CD4-positive, alpha-beta T cell treated with Interleukin-12 subunit alpha and Interleukin-12 subunit beta, for 1 hour (primary cell): ENCODE measurements around the gene HBD.
"Not testable (repeated sequence)": the region's sequence is repeated elsewhere in the genome, so short reads cannot be mapped to it uniquely, and the experiment has no call there.

Source experiments
- DNase-seq: peaks from one replicate; pipeline ENCODE4 v3.0.0-alpha.2; 2020

The HBD gene

DNA sequence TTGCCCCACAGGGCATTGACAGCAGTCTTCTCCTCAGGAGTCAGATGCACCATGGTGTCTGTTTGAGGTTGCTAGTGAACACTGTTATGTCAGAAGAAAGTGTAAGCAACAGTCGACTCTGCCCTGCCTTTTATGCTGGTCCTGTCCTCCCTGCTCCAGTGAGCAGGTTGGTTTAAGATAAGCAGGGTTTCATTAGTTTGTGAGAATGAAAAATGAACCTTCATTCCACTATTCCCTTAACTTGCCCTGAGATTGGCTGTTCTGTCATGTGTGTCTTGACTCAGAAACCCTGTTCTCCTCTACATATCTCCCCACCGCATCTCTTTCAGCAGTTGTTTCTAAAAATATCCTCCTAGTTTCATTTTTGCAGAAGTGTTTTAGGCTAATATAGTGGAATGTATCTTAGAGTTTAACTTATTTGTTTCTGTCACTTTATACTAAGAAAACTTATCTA is at the start of gene HBD:
TSS of gene HBD (minus strand) at position 103 of the 454 bp plus-strand sequence. CDS start at position 53, 50 bp downstream.
- no peak for DNase-seq

DNA sequence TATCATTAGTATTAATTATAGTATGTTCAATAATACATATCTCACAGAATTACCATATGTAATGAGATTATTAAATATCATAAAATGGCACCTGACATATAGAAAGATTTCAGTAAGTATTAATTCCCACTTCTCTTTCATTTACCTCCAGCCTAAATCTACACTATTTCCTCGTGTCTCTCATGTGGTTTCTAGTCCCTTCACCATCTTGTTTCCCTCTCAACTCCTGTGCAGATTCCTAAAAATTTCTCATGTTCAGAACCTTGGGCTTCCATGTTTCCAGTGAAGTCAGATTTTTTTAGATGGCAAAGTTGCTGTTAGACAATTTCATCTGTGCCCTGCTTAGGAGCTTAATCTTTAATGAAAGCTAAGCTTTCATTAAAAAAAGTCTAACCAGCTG is 49.6 kb upstream of the HBD start:
- no peak for DNase-seq

DNA sequence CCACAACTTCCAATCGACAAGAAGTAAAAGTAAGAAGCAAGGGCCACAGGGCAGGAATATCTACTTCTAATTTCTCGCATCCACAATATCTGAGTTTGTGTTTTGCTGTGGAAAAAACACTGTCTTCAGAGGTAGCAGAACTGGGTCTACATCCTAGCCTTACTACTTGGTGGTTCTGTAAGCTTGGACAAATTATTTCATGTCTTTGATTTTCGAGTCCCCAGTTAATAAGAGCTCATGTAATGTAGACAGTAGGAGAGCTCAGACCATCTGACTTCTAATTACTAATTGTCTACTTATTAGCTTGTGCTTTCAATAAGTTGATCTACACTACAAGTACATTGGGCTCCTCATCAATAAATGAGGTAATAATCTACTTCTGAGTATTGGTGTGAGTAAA is 48.8 kb upstream of the HBD start:
- no peak for DNase-seq

DNA sequence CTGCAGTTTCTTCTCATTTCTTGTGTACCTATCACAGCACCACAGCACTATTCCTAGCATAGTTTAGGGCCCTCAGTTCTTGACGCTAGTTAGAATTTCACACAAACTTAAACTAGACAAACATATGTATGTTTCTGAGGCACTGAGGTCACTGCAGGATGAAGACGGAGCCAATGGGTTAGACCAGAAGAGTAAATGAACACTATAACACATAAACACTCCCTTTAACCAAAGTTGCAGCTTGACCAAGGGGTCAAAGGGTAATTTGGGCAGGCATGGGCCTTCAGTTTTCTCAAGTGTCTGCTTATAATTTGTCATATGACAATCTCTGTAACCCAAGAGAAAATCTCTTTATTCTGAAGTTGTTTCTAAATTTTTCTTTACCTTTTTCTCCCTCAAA is 48.3 kb upstream of the HBD start:
- DNase-seq = no peak

DNA sequence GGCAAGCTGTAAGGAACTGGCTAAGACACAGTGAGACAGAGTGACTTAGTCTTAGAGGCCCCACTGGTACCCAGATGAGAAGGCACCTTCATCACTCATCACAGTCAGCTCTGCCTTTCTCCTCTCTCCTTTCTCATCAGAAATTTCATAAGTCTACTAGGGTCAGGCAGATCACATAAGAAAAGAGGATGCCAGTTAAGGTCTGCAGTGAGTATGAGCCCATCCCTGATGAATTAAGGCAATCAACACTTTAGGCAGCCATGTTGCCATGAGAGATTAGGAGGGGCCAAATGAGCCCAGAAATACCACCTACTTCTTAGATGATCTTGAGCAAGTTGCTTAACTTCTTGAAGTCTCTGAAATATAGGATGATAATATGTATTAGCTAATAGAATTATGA is 47.3 kb upstream of the HBD start:
- no peak for DNase-seq

DNA sequence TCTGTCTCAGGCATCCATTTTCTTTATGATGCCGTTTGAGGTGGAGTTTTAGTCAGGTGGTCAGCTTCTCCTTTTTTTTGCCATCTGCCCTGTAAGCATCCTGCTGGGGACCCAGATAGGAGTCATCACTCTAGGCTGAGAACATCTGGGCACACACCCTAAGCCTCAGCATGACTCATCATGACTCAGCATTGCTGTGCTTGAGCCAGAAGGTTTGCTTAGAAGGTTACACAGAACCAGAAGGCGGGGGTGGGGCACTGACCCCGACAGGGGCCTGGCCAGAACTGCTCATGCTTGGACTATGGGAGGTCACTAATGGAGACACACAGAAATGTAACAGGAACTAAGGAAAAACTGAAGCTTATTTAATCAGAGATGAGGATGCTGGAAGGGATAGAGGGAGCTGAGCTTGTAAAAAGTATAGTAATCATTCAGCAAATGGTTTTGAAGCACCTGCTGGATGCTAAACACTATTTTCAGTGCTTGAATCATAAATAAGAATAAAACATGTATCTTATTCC is 46.4 kb upstream of the HBD start:
- peak; percentile 0 for DNase-seq

DNA sequence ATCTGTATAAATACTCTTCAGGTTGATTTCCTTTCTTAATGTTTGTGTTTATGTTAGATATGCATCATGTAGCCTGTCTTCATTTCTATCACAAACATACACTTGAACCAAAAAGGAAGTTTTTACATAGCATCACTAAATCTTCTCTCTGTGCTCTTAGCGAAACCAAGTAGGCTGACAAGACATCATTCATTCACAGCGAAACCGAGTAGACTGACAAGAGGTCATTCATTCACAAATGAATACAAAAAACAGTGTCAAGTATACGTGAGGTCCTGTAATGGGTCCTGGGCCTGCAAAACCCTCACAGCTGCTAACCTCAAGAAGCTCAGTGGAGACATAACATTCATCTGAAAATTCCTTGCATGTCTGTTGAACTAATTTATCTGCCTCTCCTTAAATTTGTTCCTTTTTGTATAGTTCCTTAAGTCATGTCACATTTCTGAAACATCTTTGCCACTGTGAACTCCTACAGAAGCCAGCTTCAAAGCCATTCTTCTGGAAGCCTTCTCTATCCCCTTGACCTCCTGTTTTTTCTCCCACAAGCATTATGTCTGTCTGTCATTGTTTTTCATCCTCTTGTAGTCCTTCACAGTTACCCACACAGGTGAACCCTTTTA is 45.3 kb upstream of the HBD start:
- no peak for DNase-seq

DNA sequence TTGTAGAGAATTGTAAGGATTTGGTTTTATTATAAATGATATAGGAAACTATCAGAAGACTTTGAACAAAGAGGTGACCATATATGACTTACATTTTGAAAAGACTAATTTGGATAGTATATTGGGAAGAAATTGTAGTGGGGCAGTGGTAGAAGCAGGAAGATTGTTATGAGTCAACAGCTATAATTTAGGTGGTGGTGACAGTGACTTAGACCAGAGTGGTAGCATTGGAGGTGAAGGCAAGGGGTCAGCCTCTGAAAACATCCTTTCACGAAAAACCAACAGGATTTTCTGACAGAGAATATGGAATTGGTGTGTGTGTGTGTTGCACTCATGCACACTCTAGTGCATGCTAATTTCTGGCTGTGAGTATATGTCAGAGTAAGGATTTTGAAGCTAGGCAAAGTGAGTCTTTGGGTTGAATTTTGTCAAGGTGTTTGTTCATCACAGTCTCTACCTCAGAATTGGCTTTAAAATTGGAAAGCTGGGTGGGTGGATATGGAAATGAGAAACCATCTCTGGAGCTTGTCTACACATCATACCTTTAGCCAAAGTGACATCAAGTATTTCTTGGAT is 43.6 kb upstream of the HBD start:
- no peak for DNase-seq

DNA sequence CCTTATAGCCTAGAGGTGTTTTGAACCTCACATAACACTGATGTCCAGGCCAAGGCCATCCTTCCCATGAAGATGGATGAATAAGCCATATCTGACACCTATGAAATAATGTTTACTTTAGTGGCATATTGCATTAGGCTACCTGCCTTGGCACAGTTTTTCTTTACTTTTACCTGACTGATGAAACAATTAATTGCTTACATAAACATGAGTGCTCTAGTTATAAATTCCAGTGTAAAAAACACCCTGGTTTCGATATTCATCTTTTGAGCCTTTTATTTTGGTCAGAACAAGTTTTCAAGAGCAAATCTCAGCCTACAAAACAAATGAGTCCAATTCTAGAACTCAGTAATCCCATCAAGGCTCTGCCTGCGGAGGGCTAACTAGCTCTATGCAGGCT is 42.4 kb upstream of the HBD start:
- DNase-seq = no peak

DNA sequence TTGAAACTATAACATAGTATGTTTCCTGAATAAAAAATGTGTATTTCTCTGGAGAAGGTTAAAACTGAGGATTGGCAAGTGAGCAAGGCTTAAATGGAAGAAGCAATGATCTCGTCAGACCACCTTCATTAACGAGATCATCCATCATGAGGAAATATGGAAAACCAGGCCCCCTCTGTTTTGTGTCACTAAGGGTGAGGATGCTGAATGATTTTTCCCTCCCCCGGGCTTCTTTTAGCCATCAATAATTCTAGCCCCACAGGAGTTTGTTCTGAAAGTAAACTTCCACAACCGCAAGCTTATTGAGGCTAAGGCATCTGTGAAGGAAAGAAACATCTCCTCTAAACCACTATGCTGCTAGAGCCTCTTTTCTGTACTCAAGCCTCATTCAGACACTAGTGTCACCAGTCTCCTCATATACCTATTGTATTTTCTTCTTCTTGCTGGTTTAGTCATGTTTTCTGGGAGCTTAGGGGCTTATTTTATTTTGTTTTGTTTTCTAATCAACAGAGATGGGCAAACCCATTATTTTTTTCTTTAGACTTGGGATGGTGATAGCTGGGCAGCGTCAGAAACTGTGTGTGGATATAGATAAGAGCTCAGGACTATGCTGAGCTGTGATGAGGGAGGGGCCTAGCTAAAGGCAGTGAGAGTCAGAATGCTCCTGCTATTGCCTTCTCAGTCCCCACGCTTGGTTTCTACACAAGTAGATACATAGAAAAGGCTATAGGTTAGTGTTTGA is 41.3 kb upstream of the HBD start:
- DNase-seq = no peak

DNA sequence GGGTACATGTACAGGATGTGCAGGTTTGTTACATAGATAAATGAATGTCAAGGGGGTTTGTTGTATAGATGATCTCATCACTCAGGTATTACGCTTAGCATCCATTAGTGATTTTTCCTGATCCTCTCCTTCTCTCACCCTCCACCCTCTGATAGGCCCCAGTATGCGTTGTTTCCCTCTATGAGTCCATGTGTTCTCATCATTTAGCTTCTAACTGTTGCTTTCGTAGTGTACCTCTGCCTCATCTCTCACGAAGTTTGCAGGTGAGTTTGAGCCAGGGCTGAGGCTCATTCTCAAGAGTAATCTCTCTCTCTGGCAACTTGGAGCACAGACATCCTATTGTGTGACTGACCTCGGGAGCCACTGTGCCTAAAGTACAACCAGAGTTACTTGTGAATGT is 40.1 kb upstream of the HBD start:
- DNase-seq = no peak

DNA sequence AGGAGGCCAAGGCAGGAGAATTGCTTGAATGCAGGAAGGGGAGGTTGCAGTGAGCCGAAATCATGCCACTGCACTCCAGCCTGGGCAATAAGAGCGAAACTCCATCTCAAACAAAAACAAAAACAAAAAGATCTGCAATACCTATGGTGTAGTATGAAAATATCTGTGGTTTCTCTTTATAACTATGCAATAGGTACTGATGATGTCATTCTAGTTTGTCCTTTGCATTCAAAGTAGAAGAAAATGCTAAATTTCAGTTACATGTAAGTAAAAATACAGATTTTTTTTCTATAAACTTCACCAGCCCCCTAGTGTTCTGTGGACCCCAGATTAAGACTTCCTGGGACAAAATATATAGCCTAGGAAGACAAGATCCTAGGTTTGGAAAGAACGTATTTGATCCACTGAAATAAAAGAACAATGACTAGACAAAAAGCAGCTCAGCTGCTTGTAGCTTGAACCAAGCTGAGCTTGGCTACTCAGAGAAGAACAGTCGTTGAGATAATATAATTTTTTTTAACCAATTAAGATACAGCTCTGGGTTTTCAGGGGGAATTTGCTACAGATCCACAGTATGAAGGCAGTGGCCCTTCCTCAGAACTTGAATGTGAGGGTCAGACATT is 38.2 kb upstream of the HBD start:
- no peak for DNase-seq

DNA sequence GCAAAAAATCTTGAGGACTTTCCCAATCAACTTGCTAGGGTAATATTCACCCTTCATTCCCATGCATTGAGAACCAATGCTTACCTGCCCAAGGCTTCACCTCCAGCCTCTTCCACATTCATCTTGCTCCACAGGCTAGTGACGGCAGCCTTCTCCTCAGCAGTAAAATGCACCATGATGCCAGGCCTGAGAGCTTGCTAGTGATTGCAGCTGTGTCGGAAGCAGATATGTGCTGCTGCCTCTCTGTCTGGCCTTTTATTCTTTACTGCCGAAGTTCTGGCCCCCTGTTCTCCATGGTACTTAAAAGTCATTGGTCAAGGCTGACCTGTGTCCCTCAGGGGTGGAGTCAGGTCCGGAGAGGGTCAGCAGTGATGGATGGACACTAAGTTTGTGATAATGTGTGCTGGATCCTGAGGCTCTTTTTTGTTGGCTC is 35.4 kb upstream of the HBD start, which contains the start of gene HBE1:
TSS of gene HBE1 (minus strand) at position 231 of the 433 bp plus-strand sequence. CDS start at position 176, 55 bp downstream.
- no peak for DNase-seq

DNA sequence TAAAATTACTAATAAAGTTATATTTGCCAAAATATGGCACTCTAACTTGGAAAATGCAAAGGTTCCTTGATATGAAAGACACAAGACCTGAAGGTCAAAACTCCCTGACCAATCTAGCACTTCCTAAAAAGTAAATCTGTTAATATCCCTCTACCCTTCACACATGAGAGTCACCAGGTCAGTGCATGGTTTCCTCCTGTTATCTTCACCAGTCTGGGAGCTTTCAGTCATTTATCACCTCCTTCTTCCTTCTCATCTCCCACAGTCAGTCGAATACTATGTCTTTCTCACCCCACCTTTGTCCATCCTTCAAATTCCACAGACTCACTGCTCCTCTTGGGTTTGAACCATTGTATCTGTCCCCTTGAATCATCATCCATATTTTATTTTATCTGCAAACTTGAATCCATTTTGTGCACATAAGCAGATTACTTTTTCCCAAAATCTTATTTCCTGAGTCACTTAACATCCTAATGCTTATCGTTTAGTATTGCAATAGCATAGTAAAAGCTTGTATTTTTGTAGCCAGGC is 32.8 kb upstream of the HBD start:
- no peak for DNase-seq

DNA sequence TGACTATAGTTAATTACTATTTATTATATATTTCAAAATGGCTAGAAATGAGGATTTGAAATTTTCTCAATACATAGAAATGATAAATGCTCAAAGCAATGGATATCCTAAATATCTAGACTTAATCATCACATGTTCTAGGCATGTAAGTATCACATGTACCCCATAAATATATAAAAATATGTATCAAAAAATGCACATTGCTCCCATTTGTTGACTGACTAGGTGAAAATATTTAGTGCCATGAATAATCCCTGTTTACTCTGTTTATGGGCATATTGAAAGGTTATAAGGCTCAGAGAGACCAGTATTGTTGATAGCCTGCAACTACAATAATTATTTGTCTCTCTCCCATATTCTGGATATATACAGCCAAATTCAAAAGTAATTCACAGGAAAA is 32.3 kb upstream of the HBD start:
- no peak for DNase-seq

DNA sequence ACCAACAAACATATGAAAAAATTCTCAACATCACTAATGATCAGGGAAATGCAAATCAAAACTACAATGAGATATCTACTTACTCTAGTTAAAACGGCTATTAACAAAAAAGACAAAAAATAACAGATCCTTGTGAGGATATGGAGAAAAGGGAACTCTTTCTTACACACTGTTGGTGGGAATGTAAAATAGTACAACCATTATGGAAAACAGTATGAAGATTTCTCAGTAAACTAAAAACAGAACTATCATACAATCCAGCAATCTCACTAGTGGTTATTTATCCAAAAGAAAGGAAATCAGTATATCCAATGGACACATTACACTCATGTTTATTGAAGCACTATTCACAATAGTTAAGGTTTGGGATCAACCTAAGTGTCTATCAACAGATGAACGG is 31.5 kb upstream of the HBD start:
- DNase-seq = no peak

DNA sequence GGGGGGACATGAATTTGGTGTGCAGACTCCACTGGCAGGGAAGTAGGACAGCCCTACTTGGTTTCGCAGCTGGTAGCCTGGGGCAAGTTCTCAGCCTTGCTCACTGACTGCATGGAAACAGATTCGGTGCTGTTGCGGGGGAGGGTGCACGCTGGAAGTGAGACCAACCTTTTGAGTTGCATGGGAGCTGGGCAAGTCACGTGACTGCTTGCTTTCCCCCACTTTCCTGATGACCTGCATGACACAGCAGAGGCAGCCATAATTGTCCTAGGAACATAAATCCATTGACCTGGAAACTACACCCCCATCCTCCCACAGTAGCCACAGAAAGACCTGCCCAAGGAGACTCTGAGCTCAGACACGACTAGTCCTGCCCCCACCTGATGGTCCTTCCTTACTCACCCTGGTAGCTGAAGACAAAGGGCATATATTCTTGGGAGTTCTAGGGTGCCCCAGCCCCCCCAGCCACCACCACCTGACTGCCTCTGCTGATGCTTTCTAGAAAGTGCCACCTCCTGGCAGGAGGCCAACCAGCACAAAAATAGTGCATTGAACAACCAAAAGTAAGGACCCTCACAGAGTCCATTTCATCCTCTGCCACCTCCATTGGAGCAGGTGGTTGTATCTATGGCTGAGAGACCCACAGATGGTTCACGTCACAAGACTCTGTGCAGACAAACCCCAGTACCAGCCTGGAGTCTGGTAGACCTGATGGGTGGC is 24.4 kb upstream of the HBD start:
- no peak for DNase-seq

DNA sequence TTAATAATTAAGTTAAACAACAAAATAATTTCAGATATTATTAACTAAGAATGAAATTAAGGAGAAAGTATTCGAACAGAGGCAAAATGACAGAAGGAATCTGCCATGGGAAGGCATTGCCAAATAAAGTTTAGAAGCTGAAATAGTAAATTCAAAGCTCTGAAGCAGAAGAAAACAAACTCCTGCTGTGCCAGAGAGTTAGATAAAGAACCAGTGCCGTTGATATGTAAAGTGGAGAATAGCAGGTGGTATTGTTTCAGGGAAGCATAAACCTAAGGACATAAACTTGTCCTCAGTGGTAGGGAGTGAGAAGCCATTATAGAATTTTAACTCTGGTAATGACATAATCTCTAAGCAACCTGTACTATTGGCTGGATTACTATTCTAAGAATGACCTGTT is 23.0 kb upstream of the HBD start:
- DNase-seq = no peak

DNA sequence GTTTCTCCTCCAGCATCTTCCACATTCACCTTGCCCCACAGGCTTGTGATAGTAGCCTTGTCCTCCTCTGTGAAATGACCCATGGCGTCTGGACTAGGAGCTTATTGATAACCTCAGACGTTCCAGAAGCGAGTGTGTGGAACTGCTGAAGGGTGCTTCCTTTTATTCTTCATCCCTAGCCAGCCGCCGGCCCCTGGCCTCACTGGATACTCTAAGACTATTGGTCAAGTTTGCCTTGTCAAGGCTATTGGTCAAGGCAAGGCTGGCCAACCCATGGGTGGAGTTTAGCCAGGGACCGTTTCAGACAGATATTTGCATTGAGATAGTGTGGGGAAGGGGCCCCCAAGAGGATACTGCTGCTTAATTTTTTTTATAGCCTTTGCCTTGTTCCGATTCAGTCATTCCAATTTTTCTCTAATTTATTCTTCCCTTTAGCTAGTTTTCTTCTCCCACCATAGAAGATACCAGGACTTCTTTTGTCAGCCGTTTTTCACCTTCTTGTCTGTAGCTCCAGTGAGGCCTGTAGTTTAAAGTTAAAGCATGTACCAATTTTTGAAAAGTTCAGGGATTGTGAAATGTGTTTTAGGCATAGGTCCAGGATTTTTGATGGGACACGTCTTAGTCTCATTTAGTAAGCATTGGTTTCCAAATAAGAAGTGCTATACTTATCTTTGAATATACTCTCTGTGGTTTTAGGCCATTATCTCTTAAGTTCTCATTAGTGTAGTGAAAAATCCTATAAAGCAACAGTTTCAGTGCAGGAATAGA is 20.5 kb upstream of the HBD start, which contains the start of gene HBG2:
TSS of gene HBG2 (minus strand) at position 136 of the 768 bp plus-strand sequence. CDS start at position 83, 53 bp downstream.
- not testable (repeated sequence) for DNase-seq

DNA sequence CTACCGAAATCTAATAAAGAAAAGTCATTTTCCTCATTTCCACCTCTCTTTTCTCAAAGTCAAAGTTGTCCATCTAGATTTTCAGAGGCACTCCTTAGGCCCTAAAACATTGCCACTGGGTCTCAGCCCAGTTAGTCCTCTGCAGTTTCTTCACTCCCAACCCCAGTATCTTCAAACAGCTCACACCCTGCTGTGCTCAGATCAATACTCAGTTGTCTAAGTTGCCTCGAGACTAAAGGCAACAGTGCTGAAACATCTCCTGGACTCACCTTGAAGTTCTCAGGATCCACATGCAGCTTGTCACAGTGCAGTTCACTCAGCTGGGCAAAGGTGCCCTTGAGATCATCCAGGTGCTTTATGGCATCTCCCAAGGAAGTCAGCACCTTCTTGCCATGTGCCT is 19.7 kb upstream of the HBD start:
- not testable (repeated sequence) for DNase-seq

DNA sequence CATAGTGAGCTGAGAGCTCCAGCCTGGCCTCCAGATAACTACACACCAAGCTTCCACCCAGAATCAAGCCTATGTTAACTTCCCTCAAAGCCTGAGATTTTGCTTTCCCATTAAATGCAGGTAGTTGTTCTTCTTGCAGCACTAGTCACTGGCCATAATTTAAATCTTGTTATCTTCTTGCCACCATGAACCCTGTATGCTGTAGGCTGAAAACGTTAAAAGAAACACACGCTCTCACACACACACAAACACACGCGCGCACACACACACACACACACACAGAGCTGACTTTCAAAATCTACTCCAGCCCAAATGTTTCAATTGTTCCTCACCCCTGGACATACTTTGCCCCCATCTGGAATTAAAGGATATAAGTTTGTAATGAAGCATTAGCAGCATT is 19.2 kb upstream of the HBD start:
- DNase-seq = not testable (repeated sequence)

DNA sequence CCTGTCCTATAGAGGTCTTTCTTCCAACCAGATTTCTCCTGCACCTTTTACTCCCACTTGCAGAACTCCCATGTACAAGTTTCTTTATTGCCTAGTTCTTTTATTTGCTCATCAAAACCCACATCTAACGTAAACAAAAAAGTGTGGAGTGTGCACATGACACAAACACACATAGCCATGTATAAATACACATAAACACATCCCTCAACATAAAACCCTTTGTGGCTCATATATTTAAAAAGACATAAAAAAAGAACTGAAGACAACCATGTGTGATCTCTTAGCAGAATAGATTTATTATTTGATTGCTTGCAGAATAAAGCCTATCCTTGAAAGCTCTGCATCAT is 18.6 kb upstream of the HBD start:
- DNase-seq = no peak
